Hepatocyte (in vitro differentiated cells): Measurements from ENCODE around the gene RNF213. TPM values are rescaled to one million over a fixed set of nuclear protein-coding genes. Genes with fewer than 3 reads are reported as not detected.

ENCODE experiments used
- DNase-seq: peaks from one replicate; pipeline ENCODE4 v3.0.0-alpha.2; 2016; ENCODE audit warnings: low spot score
- H2AFZ ChIP-seq: fragments of 200-600 bp; sonication (generic); 2 replicates; pipeline ENCODE4 v1.6.0; 2016; ENCODE audit warnings: antibody characterized with exemption, mild to moderate bottlenecking
- H3K27ac ChIP-seq: fragments of 200-600 bp; sonication (generic); 2 replicates; pipeline ENCODE4 v1.5.1; 2016; ENCODE audit warnings: mild to moderate bottlenecking
- H3K27me3 ChIP-seq: fragments of 200-600 bp; sonication (generic); 2 replicates; pipeline ENCODE4 v1.6.1; 2016
- H3K36me3 ChIP-seq: fragments of 200-600 bp; sonication (generic); replicated peaks from 2 replicates; pipeline ENCODE4 v1.5.1; 2016; ENCODE audit warnings: low read depth; ENCODE audit not compliant: insufficient read depth
- H3K4me1 ChIP-seq: fragments of 200-600 bp; sonication (generic); 2 replicates; pipeline ENCODE4 v1.5.1; 2016; ENCODE audit warnings: mild to moderate bottlenecking, moderate library complexity; ENCODE audit not compliant: insufficient read depth
- H3K4me2 ChIP-seq: fragments of 200-600 bp; sonication (generic); 2 replicates; pipeline ENCODE4 v1.6.0; 2016
- H3K4me3 ChIP-seq: fragments of 200-600 bp; sonication (generic); 2 replicates; pipeline ENCODE4 v1.5.1; 2016; ENCODE audit warnings: mild to moderate bottlenecking
- H3K79me2 ChIP-seq: fragments of 200-600 bp; sonication (generic); 2 replicates; pipeline ENCODE4 v1.6.0; 2017; ENCODE audit warnings: mild to moderate bottlenecking
- H3K9me2 ChIP-seq: fragments of 200-600 bp; sonication (generic); replicated peaks from 2 replicates; pipeline ENCODE4 v1.6.0; 2017; ENCODE audit warnings: mild to moderate bottlenecking; ENCODE audit not compliant: insufficient read depth
- H3K9me3 ChIP-seq: fragments of 200-600 bp; sonication (generic); 2 replicates; pipeline ENCODE4 v1.5.1; 2016; ENCODE audit warnings: low read depth, mild to moderate bottlenecking
- H4K20me1 ChIP-seq: fragments of 200-600 bp; sonication (generic); 2 replicates; pipeline ENCODE4 v1.6.0; 2016; ENCODE audit warnings: mild to moderate bottlenecking; ENCODE audit not compliant: insufficient read depth, poor library complexity, severe bottlenecking
- CTCF ChIP-seq: fragments of 200-600 bp; sonication (generic); IDR thresholded peaks from 2 replicates; pipeline ENCODE4 v1.5.1; 2016; ENCODE audit warnings: antibody characterized with exemption, mild to moderate bottlenecking; ENCODE audit not compliant: poor library complexity
- EZH2 ChIP-seq: fragments of 200-600 bp; sonication (generic); IDR thresholded peaks from 2 replicates; pipeline ENCODE4 v1.6.1; 2016; ENCODE audit warnings: antibody characterized with exemption, mild to moderate bottlenecking, borderline replicate concordance
- EZH2phosphoT487 ChIP-seq: fragments of 200-600 bp; sonication (generic); IDR thresholded peaks from one replicate; pipeline ENCODE4 v1.6.1; 2018; ENCODE audit warnings: antibody characterized with exemption, mild to moderate bottlenecking, low read depth, moderate library complexity; ENCODE audit not compliant: unreplicated experiment, severe bottlenecking
- WGBS: methylation state at CpG from one replicate; pipeline ENCODE4 v1.1.6; 2016; ENCODE audit warnings: low lambda C conversion rate; ENCODE audit errors: missing lambda C conversion rate; 5-methylcytosine and 5-hydroxymethylcytosine counted together
- polyA plus RNA-seq: library from polyadenylated mRNA; unstranded; fragments of >200 nt; fragmentation: Nextera tagmentation; extraction: Ambion mirVana; gene quantifications from 2 replicates; pipeline ENCODE4 v1.2.1, GENCODE V29; 2016
- total RNA-seq: library from RNA; depleted of rRNA; stranded (reverse); fragments of >200 nt; gene quantifications from 2 replicates; pipeline ENCODE4 v1.2.3, GENCODE V29; 2014

RNF213 gene
- total and polyA plus RNA-seq, 2 experiments from 2014 or later, result 21.1 to 57.4 TPM

GRCh38 chr17:80319262-80319998 is 58.8 kb downstream of the RNF213 start:
- Histone ChIP-seq H3K4me3 (no peak overlapping the region), H3K9me3 (no peaks in the 10 kb centered on the region), H3K79me2 (no peaks in the 10 kb centered on the region), H3K4me2 (no peak overlapping the region), H3K27ac (no peak overlapping the region), H3K36me3 (no peaks in the 10 kb centered on the region), H2AFZ (no peak overlapping the region), H4K20me1 (no peaks in the 10 kb centered on the region), H3K4me1 (no peaks in the 10 kb centered on the region), H3K9me2 (no peaks in the 10 kb centered on the region), H3K27me3 (no peaks in the 10 kb centered on the region)
- TF ChIP-seq EZH2phosphoT487 (no peak), EZH2 (no peak), CTCF (no peak)
- 89% methylated on average over 22 of the region's 22 CpGs for WGBS
- DNase-seq, result no peak

GRCh38 chr17:80319999-80320344 is 59.3 kb downstream of the RNF213 start:
- Histone ChIP-seq H3K79me2 (no peaks in the 10 kb centered on the region), H3K4me3 (no peak overlapping the region), H3K9me2 (no peaks in the 10 kb centered on the region), H3K4me1 (no peaks in the 10 kb centered on the region), H3K36me3 (no peaks in the 10 kb centered on the region), H3K27me3 (no peaks in the 10 kb centered on the region), H3K4me2 (no peak overlapping the region), H3K27ac (no peak overlapping the region), H4K20me1 (no peaks in the 10 kb centered on the region), H3K9me3 (no peaks in the 10 kb centered on the region), H2AFZ (no peak overlapping the region)
- WGBS, result 84% methylated on average over 4 of the region's 4 CpGs
- TF ChIP-seq CTCF (no peak), EZH2 (no peak), EZH2phosphoT487 (no peak)
- DNase-seq, result no peak

- no peaks in the 10 kb centered on the region for H3K4me1 ChIP-seq
- H2AFZ ChIP-seq, result no peak overlapping the region
- H3K9me2 ChIP-seq, result no peaks in the 10 kb centered on the region
- no peaks in the 10 kb centered on the region for H3K27me3 ChIP-seq
- no peaks in the 10 kb centered on the region for H4K20me1 ChIP-seq
- no peak for DNase-seq
- H3K4me2 ChIP-seq, result no peak overlapping the region
- H3K27ac ChIP-seq, result no peak overlapping the region
- no peaks in the 10 kb centered on the region for H3K9me3 ChIP-seq
- 97% methylated on average over 15 of the region's 15 CpGs for WGBS
- H3K36me3 ChIP-seq, result no peaks in the 10 kb centered on the region
- no peak for TF ChIP-seq EZH2phosphoT487
- no peak for TF ChIP-seq EZH2
- no peak for TF ChIP-seq CTCF
- no peaks in the 10 kb centered on the region for H3K79me2 ChIP-seq
- H3K4me3 ChIP-seq, result no peak overlapping the region
Observed at GRCh38 chr17:80320496-80320895, 59.8 kb downstream of the RNF213 start.
